ENCODE measurements around the gene APP.

APP gene

GRCh38 chr21:26080211-26080610, 90.4 kb downstream of the APP start:
- Histone ChIP-seq H3K27ac (no peak overlapping the region), H3K4me3 (no peak overlapping the region)

GRCh38 chr21:26079366-26079765, 91.2 kb downstream of the APP start:
- no peak overlapping the region for H3K27ac ChIP-seq

DNA sequence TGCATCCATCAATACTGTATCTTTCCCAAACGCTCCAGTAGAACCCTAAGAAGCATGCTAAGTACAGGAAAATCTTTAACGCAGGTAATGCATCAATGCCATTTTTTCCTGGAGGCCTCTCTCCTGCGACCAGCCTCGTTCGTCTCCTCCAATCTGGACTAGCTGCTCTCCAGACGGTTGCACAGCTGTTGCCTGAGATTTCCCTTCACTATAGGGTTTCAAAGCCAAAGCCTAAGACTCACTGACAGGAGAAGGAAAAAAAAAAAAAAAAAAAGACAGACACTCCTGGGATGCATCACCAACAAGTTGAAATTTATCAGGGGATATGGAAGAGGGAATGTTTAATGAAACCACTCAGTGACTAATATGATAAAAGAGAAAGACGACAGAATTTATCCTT, 93.0 kb downstream of the APP start:
- Histone ChIP-seq H3K27ac (no peak overlapping the region), H3K4me3 (no peak overlapping the region)

More at GRCh38 chr21:26079366-26079765, 91.2 kb downstream of the APP start:
- no peak overlapping the region for H3K4me3 ChIP-seq

GRCh38 chr21:26072666-26073615, 97.6 kb downstream of the APP start:
- no peak overlapping the region for H3K4me3 ChIP-seq
- H3K27ac ChIP-seq = no peak overlapping the region

DNA sequence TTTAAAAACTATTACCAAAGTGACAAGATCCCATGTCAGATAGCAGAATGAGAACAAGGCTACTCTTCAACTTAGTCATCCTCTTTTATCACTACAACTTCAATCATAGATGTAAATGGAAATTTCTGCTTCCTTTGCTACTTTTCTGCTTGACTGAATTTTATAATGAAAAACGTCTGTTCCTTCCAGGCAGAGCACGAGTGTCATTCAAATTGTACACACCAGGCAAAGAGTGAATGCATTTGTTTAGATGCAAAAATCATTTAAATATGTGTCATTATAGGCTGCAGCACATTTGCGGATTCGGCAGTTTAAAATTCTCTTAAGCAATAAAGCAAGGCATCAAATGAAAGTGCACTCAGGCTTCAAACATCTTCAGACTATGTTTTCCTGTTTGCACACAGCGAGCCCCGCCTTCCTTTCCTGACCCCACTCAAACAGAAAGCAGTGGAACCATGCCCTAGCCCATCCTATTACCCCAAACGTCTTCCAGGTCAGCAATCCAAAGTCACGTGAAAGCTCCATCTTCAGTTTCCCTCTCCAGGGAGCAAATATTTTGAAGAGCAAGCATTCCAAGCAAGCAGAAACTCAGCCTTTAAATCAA, 99.6 kb downstream of the APP start:
- H3K27ac ChIP-seq = peak overlapping the region in 9 of 21 experiments; percentile 7 to 57 (median 20)
- H3K4me3 ChIP-seq = no peak overlapping the region

DNA sequence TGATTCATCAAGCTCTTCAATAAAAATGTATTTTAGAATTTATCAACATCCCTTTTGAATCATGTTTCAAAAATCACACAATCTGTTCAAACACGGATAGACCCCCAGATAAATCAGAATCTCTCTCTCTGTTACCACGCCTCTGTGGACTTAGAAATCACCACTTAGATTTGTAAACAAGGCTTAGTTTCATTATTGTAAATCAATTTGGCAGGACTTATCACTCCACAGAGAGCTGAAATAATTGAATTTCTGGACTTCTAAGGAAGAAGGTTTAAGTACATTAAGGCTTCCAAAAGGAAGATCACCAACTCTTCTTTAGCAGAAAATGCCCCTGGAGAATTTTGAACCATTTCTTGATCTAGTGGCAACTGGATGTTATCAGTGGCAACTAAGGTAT, 100.4 kb downstream of the APP start:
- no peak overlapping the region for H3K4me3 ChIP-seq
- no peak overlapping the region for H3K27ac ChIP-seq

- Histone ChIP-seq H3K27ac (no peak overlapping the region), H3K4me3 (no peak overlapping the region)
These were observed 101.8 kb downstream of the APP start for GRCh38 chr21:26068776-26069175.

DNA sequence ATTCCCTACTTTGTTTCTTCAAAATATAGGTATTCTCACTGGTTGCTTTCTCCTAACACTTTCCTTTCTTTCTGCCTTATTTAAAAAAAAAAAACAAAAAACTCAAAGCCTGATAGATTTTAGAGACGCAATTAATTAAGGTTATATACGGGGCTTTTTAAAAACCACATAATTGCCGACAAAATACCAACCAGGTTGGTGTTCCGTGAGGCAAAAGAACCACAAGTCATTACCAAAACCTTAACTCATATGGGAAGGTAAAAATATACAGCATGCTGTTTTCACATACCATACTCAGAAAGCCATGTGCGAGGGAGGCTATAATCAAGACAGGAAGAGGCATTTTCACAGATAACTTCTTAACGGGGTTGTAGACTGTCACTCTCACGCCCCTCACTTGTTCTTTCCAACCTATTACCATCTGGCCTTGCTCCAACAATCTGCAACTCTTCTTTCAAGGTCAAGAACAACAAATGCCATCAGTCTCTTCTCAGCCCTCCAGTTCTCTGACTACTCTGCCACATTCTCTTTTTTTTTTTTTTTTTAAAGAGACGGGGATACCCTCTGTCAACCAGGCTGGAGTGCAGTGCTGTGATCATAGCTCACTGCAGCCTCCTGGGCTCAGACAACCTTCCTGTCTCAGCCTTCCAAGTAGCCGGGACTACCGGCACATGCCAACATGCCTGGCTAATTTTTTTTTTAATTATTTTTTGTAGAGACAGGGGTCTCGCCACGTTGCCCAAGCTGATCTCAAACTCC, 102.6 kb downstream of the APP start:
- no peak overlapping the region for H3K4me3 ChIP-seq
- no peak overlapping the region for H3K27ac ChIP-seq

DNA sequence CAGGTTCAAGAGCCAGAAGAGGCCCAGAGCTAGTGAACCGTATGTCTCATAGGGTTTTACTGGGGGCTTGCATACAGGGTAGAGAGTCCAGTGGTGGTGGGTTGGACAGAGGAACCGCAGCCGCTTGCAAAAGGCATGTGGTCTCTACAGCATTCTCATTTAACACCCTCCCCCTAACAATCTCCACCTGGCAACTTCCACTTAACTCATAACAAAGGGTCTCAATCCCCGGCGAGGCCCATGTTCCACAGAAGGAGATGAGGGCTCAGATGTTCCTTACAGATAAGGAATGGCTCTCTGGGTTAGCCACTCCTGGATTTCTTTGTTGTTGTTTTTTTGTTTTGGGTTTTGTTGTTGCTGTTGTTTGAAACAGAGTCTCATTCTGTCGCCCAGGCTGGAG, 106.1 kb downstream of the APP start:
- no peak overlapping the region for H3K4me3 ChIP-seq
- H3K27ac ChIP-seq = no peak overlapping the region

GRCh38 chr21:26061437-26061836, 109.1 kb downstream of the APP start:
- Histone ChIP-seq H3K4me3 (no peak overlapping the region), H3K27ac (no peak overlapping the region)

GRCh38 chr21:26060335-26061115, 110.0 kb downstream of the APP start:
- Histone ChIP-seq H3K27ac (no peak overlapping the region), H3K4me3 (no peak overlapping the region)

- no peak overlapping the region for H3K4me3 ChIP-seq
- H3K27ac ChIP-seq = no peak overlapping the region
These were observed 112.9 kb downstream of the APP start for GRCh38 chr21:26057477-26058170.

DNA sequence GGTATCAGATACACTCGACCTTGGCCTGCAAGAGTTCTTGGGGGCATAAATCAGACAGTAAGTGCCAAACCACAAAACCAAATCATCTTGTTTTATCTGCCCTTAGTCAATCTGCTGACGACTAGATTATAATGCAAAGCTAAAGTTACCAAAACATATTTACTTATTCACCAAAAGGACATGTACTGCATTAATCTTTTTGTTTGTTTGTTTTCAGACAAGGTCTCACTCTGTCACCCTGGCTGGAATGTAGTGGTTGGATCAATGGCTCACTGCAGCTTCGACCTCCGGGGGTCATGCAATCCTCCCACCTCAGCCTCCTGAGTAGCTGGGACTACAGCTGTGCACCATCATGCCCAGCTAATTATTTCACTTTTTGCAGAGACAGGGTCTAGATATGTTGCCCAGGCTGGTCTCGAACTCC, 114.7 kb downstream of the APP start:
- Histone ChIP-seq H3K27ac (no peak overlapping the region), H3K4me3 (no peak overlapping the region)

DNA sequence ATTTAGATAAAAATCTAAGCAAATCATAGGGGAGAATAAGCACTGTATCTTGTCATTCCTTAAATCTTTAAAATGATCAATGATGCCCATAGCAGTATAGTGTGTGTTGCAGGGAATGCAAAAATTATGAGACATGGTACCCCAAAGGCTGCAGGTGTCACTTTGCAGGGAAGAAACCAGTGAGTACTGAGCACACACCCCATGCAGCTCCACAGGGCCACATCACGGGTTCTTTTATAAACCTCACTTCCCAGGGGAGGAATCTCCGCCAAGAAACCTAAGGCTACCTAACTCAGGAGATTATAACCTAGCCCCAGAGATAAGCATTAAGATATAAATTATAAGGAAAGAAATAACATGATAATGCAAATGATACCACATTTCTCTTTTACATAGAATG, 115.6 kb downstream of the APP start:
- Histone ChIP-seq H3K27ac (no peak overlapping the region), H3K4me3 (no peak overlapping the region)

- Histone ChIP-seq H3K27ac (no peak overlapping the region), H3K4me3 (no peak overlapping the region)
These were observed 118.5 kb downstream of the APP start for GRCh38 chr21:26052057-26052456.

DNA sequence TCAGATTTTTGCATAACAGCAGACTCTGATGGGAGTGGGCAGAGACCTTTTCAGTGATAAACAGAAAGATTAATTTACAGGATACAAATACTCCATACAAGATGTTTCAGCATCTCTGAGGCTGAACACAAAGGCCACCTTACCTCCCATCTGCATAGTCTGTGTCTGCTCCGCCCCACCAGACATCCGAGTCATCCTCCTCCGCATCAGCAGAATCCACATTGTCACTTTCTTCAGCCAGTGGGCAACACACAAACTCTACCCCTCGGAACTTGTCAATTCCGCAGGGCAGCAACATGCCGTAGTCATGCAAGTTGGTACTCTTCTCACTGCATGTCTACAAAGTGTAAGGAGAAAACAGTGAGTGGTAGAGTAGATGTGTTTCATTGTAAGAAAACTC, 119.7 kb downstream of the APP start:
- Histone ChIP-seq H3K27ac (no peak overlapping the region), H3K4me3 (no peak overlapping the region)

- H3K27ac ChIP-seq = no peak overlapping the region
These were observed 120.8 kb downstream of the APP start for GRCh38 chr21:26049803-26050202.

GRCh38 chr21:26047279-26047967, 123.1 kb downstream of the APP start:
- Histone ChIP-seq H3K27ac (no peak overlapping the region), H3K4me3 (no peak overlapping the region)

More at GRCh38 chr21:26049803-26050202, 120.8 kb downstream of the APP start:
- no peak overlapping the region for H3K4me3 ChIP-seq

DNA sequence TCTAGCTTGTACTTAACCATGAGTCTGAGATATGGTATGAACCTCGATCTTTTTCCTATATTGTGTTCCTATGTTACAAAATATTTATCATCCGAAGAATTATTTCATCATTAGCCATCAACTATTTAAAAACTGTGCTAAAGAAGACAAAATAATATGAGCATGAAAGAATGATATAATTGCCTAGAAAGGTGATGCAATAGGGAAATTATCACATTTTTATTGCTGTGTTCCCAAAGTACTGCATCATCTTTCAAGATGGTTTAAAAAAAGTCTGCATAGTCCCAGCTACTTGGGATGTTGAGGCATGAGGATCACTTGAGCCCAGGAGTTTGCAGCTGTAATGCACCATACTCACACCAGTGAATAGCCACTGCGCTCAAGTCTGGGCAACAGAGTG, 126.7 kb downstream of the APP start:
- no peak overlapping the region for H3K27ac ChIP-seq

More for the DNA sequence above, 126.7 kb downstream of the APP start:
- H3K4me3 ChIP-seq = no peak overlapping the region

All from skin epidermis (tissue), 12 donors.